HepG2 (cell line): ENCODE measurements around the gene AHCYL2. TPM values are rescaled to one million over a fixed set of nuclear protein-coding genes. Genes with fewer than 3 reads are reported as not detected.

ENCODE experiments used
- ATAC-seq: fragments of 200-7000 bp; cut with Tn5 transposase; 3 replicates; pipeline ENCODE4 v1.9.1; 2020; ENCODE audit warnings: mild to moderate bottlenecking, moderate library complexity
- BruUV-seq: library from RNA; stranded (reverse); fragments of 400-500 nt; replicated peaks from 2 replicates; lab custom pipeline; 2021; lab: Mats Ljungman, UMichigan
- CTCF ChIA-PET: fragments of 300-600 bp; formaldehyde crosslinking; extraction: SDS; loops from one replicate; lab custom pipeline; 2021; ENCODE audit warnings: low total read pairs, inconsistent platforms, low intra/inter-chr PET ratio; lab: Yijun Ruan, JAX
- POLR2A ChIA-PET: fragments of 350-600 bp; sonication (Branson Sonifier 250); formaldehyde crosslinking; loops from one replicate; lab custom pipeline; 2020; ENCODE audit warnings: antibody characterized with exemption, inconsistent platforms; lab: Yijun Ruan, JAX
- DNase-seq: peaks from one replicate; pipeline ENCODE4 v3.0.0-alpha.2; 2015; ENCODE audit warnings: low spot score
- FAIRE-seq: peaks from 3 replicates; lab custom pipeline; 2011; peaks lifted over from hg19 to GRCh38; lab: Jason Lieb, UNC
- H2AFZ ChIP-seq: one replicate; pipeline ENCODE4 v1.6.1; 2011; ENCODE audit warnings: low read length, inconsistent platforms
- H3K27ac ChIP-seq: fragments of 300-600 bp; 3 replicates; pipeline ENCODE4 v1.8.0; 2011; ENCODE audit warnings: mixed run types, mild to moderate bottlenecking, mixed read lengths, low read length, inconsistent platforms; ENCODE audit not compliant: insufficient read depth; ENCODE audit errors: extremely low read length
- H3K27me3 ChIP-seq, 2 experiments: fragments of 200-600 bp in 1 of 2; 2 replicates in 1 of 2; 3 replicates in 1 of 2; pipeline versions ENCODE4 v1.6.0 to v1.8.0; 2011; ENCODE audit warnings: low read length in 2 of 2, mild to moderate bottlenecking in 2 of 2, moderate library complexity in 2 of 2, inconsistent platforms in 1 of 2; ENCODE audit not compliant: insufficient read depth in 2 of 2, control insufficient read depth in 1 of 2
- H3K36me3 ChIP-seq, 2 experiments: fragments of 200-600 bp in 1 of 2; replicated peaks in 1 of 2; 2 replicates in 1 of 2; 3 replicates in 1 of 2; pipeline versions ENCODE4 v1.5.1 to v1.8.0; 2011; ENCODE audit warnings: low read length in 2 of 2, inconsistent platforms in 1 of 2; ENCODE audit not compliant: insufficient read depth in 2 of 2, control insufficient read depth in 1 of 2
- H3K4me1 ChIP-seq: 2 replicates; pipeline ENCODE4 v1.5.1; 2012; ENCODE audit warnings: low read length, inconsistent platforms; ENCODE audit not compliant: insufficient read depth
- H3K4me2 ChIP-seq: 2 replicates; pipeline ENCODE4 v1.6.0; 2011; ENCODE audit warnings: low read depth, low read length, inconsistent platforms
- H3K4me3 ChIP-seq, 3 experiments: fragments of 200-600 bp in 1 of 3; sonication (generic), shearing (Covaris generic) in 1 of 3; replicated peaks in 1 of 3; 2 replicates each; pipeline ENCODE4 v1.5.1; 2011 to 2016; ENCODE audit warnings: low read length in 3 of 3, inconsistent platforms in 2 of 3, low read depth in 2 of 3, mild to moderate bottlenecking in 2 of 3, control low read depth in 1 of 3, mixed read lengths in 1 of 3; ENCODE audit not compliant: insufficient read depth in 1 of 3
- H3K79me2 ChIP-seq: one replicate; pipeline ENCODE4 v1.6.1; 2011; ENCODE audit warnings: low read length, inconsistent platforms; ENCODE audit not compliant: insufficient read depth
- H3K9ac ChIP-seq: 2 replicates; pipeline ENCODE4 v1.6.0; 2011; ENCODE audit warnings: mild to moderate bottlenecking, low read depth, low read length, inconsistent platforms; ENCODE audit not compliant: insufficient read depth
- H3K9me3 ChIP-seq: 2 replicates; pipeline ENCODE4 v1.5.1; 2012; ENCODE audit warnings: mild to moderate bottlenecking, low read length
- H4K20me1 ChIP-seq: 2 replicates; pipeline ENCODE4 v1.6.0; 2011; ENCODE audit warnings: inconsistent platforms, mild to moderate bottlenecking, low read length, moderate library complexity; ENCODE audit not compliant: insufficient read depth
- CC2D1A ChIP-seq: sonication (generic); formaldehyde crosslinking; IDR thresholded peaks from 2 replicates; pipeline ENCODE4 v1.8.1; 2023; ENCODE audit warnings: mild to moderate bottlenecking, missing genetic modification reagents
- FIP1L1 ChIP-seq: fragments of 200-400 bp; formaldehyde crosslinking; IDR thresholded peaks from 2 replicates; pipeline ENCODE4 v1.6.1; 2018; ENCODE audit warnings: low read depth, mild to moderate bottlenecking, low read length, moderate library complexity, borderline replicate concordance; ENCODE audit not compliant: insufficient read depth
- HIVEP1 ChIP-seq: sonication (generic); formaldehyde crosslinking; IDR thresholded peaks from 2 replicates; pipeline ENCODE4 v1.4.0; 2020; ENCODE audit warnings: mild to moderate bottlenecking, missing genetic modification reagents
- IKZF1 ChIP-seq: fragments of 450-650 bp; IDR thresholded peaks from 2 replicates; pipeline ENCODE4 v1.7.1; 2016
- JDP2 ChIP-seq: sonication (generic); formaldehyde crosslinking; IDR thresholded peaks from 2 replicates; pipeline ENCODE4 v1.8.1; 2022; ENCODE audit warnings: missing genetic modification reagents, borderline replicate concordance
- PTBP1 ChIP-seq: fragments of 200-400 bp; formaldehyde crosslinking; IDR thresholded peaks from 2 replicates; pipeline ENCODE4 v1.6.1; 2018; ENCODE audit warnings: low read length, low read depth; ENCODE audit not compliant: poor library complexity, severe bottlenecking
- SAFB2 ChIP-seq: sonication (generic); formaldehyde crosslinking; IDR thresholded peaks from 2 replicates; pipeline ENCODE4 v1.5.1; 2020; ENCODE audit warnings: missing genetic modification reagents, low read depth, mild to moderate bottlenecking, borderline replicate concordance
- SRSF1 ChIP-seq: fragments of 200-400 bp; formaldehyde crosslinking; optimal IDR thresholded peaks from 2 replicates; pipeline ENCODE3; 2017; ENCODE audit warnings: mild to moderate bottlenecking, low read depth, low read length, moderate library complexity
- TBP ChIP-seq: sonication (generic); formaldehyde crosslinking; IDR thresholded peaks from 2 replicates; pipeline ENCODE4 v1.5.0; 2020; ENCODE audit warnings: missing genetic modification reagents
- ZNF136 ChIP-seq: sonication (generic); formaldehyde crosslinking; IDR thresholded peaks from 2 replicates; pipeline ENCODE4 v1.8.1; 2022; ENCODE audit warnings: low read depth, mild to moderate bottlenecking, moderate library complexity, missing genetic modification reagents
- ZNF530 ChIP-seq: sonication (generic); formaldehyde crosslinking; IDR thresholded peaks from 2 replicates; pipeline ENCODE4 v1.5.0; 2020; ENCODE audit warnings: low read depth, mild to moderate bottlenecking, missing genetic modification reagents
- ZNF777 ChIP-seq: sonication (generic); formaldehyde crosslinking; IDR thresholded peaks from 2 replicates; pipeline ENCODE4 v1.4.0; 2020; ENCODE audit warnings: missing genetic modification reagents
- WGBS: methylation state at CpG from one replicate; pipeline ENCODE4 v1.1.6; 2017; ENCODE audit warnings: low lambda C conversion rate; 5-methylcytosine and 5-hydroxymethylcytosine counted together
- in situ Hi-C: cut with HindIII; loops from 2 replicates; pipeline ENCODE4 v1.10.0; 2017; ENCODE audit warnings: low pct_unique_long_range_greater_than_20kb; ENCODE audit not compliant: extremely low pct_ligation_motif_present
- intact Hi-C: fragments of 100-400 bp; cut with micrococcal nuclease; formaldehyde crosslinking; loops from one replicate; pipeline ENCODE4 v1.10.0; 2022; ENCODE audit not compliant: unreplicated experiment
- polyA plus RNA-seq, 8 experiments: library from polyadenylated mRNA; depleted of rRNA in 3 of 8; stranded (reverse) in 7 of 8; unstranded in 1 of 8; fragments of >200 nt; fragmentation: Illumina TruSeq in 4 of 8; extraction: Trizol in 4 of 8; gene quantifications; 2 replicates each; pipeline versions ENCODE4 v1.2.1 to v1.2.3, GENCODE V29; 2011 to 2016; ENCODE audit warnings: low read depth in 4 of 8, missing spikeins in 1 of 8, mixed read lengths in 1 of 8; ENCODE audit not compliant: insufficient read depth in 1 of 8
- total RNA-seq, 5 experiments: library from RNA; depleted of rRNA; stranded (reverse); fragments of >200 nt; fragmentation: Illumina TruSeq; extraction: Trizol; gene quantifications; 2 replicates each; pipeline ENCODE4 v1.2.3, GENCODE V29; 2016; ENCODE audit warnings: low read depth in 1 of 5
- TF ChIP-seq, protein P1 (sequence below): sonication (generic); formaldehyde crosslinking; conservative IDR thresholded peaks from 2 replicates; pipeline ENCODE4 v1.8.0; 2022; ENCODE audit warnings: missing genetic modification reagents

AHCYL2 gene
- total and polyA plus RNA-seq, 2 of the 13 experiments (the other 11 are each of a cell fraction or from before 2014, with no cell fraction given), result 9.5 to 14.7 TPM

DNA sequence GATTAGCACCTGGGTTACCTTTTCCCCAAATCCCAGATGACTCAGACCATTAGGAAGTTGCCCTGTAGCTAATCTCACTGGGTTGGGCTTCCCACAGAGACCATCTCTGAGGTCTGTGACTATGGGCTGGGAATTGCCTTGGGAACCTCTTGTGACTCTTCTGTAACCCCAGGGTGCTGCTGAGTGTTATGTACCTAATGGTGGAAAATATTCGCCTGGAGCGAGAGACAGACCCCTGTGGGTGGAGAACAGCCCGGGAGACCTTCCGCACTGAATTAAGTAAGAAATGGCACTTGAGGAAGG, 229.4 kb downstream of the AHCYL2 start:
- no peaks in the 10 kb centered on the region for H3K27me3 ChIP-seq
- no peaks in the 10 kb centered on the region for H4K20me1 ChIP-seq
- WGBS, result 97% methylated on average over 4 of the region's 4 CpGs
- peaks cover 1 to 38% of the 10 kb centered on the region in 2 experiments; a peak in 3 of 5 replicates for H3K36me3 ChIP-seq
- ATAC-seq, result no peak
- no peak for TF ChIP-seq HIVEP1 (CRISPR knock-in tag)
- no peak for TF ChIP-seq SRSF1
- TF ChIP-seq CC2D1A, result no peak
- no peak for TF ChIP-seq IKZF1
- TF ChIP-seq, protein P1, sequence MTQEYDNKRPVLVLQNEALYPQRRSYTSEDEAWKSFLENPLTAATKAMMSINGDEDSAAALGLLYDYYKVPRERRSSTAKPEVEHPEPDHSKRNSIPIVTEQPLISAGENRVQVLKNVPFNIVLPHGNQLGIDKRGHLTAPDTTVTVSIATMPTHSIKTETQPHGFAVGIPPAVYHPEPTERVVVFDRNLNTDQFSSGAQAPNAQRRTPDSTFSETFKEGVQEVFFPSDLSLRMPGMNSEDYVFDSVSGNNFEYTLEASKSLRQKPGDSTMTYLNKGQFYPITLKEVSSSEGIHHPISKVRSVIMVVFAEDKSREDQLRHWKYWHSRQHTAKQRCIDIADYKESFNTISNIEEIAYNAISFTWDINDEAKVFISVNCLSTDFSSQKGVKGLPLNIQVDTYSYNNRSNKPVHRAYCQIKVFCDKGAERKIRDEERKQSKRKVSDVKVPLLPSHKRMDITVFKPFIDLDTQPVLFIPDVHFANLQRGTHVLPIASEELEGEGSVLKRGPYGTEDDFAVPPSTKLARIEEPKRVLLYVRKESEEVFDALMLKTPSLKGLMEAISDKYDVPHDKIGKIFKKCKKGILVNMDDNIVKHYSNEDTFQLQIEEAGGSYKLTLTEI (CRISPR knock-in tag), result no peak
- TF ChIP-seq FIP1L1, result no peak
- no peak for TF ChIP-seq SAFB2 (CRISPR knock-in tag)
- no peak for TF ChIP-seq PTBP1
- TF ChIP-seq ZNF136 (CRISPR knock-in tag), result no peak
- no peak for TF ChIP-seq TBP (CRISPR knock-in tag)
- TF ChIP-seq ZNF777 (CRISPR knock-in tag), result no peak
- TF ChIP-seq ZNF530 (CRISPR knock-in tag), result no peak
- TF ChIP-seq JDP2 (CRISPR knock-in tag), result no peak
- intact Hi-C loops, result no loop called here
- in situ Hi-C loops, result no loop called here
- H3K79me2 ChIP-seq, result no peaks in the 10 kb centered on the region
- H3K4me1 ChIP-seq, result no peaks in the 10 kb centered on the region
- H3K4me2 ChIP-seq, result no peak overlapping the region
- ChIA-PET CTCF (no interaction called here), POLR2A (no interaction called here)
- no peak overlapping the region for H3K9ac ChIP-seq
- FAIRE-seq, result no peak
- no peak overlapping the region for H3K4me3 ChIP-seq
- no TSS peak for BruUV-seq
- no peaks in the 10 kb centered on the region for H3K9me3 ChIP-seq
- no peak overlapping the region for H2AFZ ChIP-seq
- no peak for DNase-seq
- no peak overlapping the region for H3K27ac ChIP-seq
